Nucleus accumbens (tissue), 56 donors: ENCODE data around the gene PPP2R3B.
"Not testable (repeated sequence)": the region's sequence is repeated elsewhere in the genome, so short reads cannot be mapped to it uniquely, and the experiment has no call there.

Experiments used
- DNase-seq, 56 donors: peaks; one replicate each; lab custom pipeline; 2025; lab: John Stamatoyannopoulos, UW

PPP2R3B gene

GRCh38 chrX:356385-357034 is 30.2 kb downstream of the PPP2R3B start:
- no peak for DNase-seq

GRCh38 chrX:355329-356050 is 31.2 kb downstream of the PPP2R3B start:
- DNase-seq = no peak

- no peak for DNase-seq
These were observed 32.9 kb downstream of the PPP2R3B start for GRCh38 chrX:353566-354535.

GRCh38 chrX:352582-353314 is 34.0 kb downstream of the PPP2R3B start:
- DNase-seq = no peak

- DNase-seq = no peak
These were observed 34.5 kb downstream of the PPP2R3B start for GRCh38 chrX:352181-352580.

- no peak for DNase-seq
These were observed 35.0 kb downstream of the PPP2R3B start for GRCh38 chrX:351736-352135.

GRCh38 chrX:351324-351641 is 35.4 kb downstream of the PPP2R3B start:
- not testable (repeated sequence) for DNase-seq

GRCh38 chrX:350534-351323 is 36.0 kb downstream of the PPP2R3B start:
- DNase-seq = peak in 13 of 56 donors; percentile 2 to 32 (median 18)

GRCh38 chrX:350148-350533 is 36.6 kb downstream of the PPP2R3B start:
- no peak for DNase-seq

GRCh38 chrX:349702-350101 is 37.0 kb downstream of the PPP2R3B start:
- peak in 1 of 56 donors; percentile 2 for DNase-seq

GRCh38 chrX:349196-349595 is 37.5 kb downstream of the PPP2R3B start:
- peak in 43 of 56 donors; percentile 2 to 80 (median 43) for DNase-seq

- DNase-seq = peak in 1 of 56 donors; percentile 18
These were observed 38.1 kb downstream of the PPP2R3B start for GRCh38 chrX:348461-349117.

GRCh38 chrX:347351-348117 is 39.2 kb downstream of the PPP2R3B start:
- DNase-seq = no peak

- no peak for DNase-seq
These were observed 40.5 kb downstream of the PPP2R3B start for GRCh38 chrX:346034-346813.

GRCh38 chrX:345020-345925 is 41.4 kb downstream of the PPP2R3B start:
- no peak for DNase-seq

GRCh38 chrX:344371-344901 is 42.3 kb downstream of the PPP2R3B start:
- DNase-seq = peak in 1 of 56 donors; percentile 2
